HG02870 (cell line): ENCODE data around the gene NELL2.

Source experiments
- ATAC-seq: cut with Tn5 transposase; IDR thresholded peaks from one replicate; pipeline ENCODE4 v1.9.1; 2021; ENCODE audit warnings: mild to moderate bottlenecking, moderate library complexity; ENCODE audit not compliant: unreplicated experiment

NELL2 gene

DNA sequence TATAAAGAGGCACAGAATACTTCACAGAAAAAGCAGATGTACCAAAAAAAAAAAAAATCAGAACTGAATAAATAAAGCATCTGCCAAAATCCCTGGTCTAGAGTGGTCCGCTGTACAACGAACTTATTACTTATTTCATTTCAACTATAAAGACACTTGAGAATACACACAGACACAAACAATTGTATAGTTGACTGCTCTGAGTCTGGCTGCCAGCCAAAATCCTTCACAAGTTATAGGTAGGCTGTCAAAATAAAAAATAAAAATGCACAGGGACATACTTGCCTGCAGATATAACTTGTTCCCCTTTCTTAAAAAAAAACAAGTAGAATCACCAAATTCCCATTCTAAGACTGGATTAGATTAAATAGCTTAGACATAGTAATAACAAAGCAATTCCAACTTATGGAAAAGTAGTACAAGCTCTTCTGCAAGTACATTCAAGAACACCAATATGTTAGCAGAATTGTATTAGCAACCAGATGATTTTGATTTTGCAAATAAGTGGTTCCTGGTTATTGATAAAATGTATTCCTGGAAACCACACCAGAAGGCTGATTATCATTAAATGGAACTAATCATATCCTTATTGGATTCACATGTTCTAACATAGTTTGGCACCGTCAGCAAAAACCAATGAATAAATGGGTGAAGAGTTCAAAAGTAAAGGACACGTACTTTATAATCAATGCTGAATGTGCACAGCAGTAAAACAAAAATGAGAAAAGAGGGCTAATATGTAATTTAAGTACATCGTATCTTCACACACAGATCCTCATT, 248.5 kb downstream of the NELL2 start:
- ATAC-seq, result no peak

DNA sequence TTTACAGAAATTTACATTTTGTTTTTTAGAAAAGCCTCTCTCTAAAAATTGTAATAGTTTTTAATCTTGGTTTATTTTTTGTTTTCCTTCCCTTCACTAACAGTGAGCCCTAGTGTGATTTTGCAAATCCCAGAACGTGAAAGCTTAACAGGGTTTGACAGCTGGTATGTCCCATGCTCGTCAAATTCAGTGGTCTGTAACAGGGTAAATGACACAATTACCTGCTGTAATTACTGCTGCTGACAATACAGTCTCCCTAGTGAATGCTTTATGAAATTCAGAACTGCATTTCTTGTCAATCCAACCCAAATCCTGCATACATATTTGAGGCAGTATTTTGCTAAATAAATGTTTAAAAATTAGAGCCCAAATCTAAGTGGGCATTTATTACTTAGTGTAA, 249.2 kb downstream of the NELL2 start:
- no peak for ATAC-seq

DNA sequence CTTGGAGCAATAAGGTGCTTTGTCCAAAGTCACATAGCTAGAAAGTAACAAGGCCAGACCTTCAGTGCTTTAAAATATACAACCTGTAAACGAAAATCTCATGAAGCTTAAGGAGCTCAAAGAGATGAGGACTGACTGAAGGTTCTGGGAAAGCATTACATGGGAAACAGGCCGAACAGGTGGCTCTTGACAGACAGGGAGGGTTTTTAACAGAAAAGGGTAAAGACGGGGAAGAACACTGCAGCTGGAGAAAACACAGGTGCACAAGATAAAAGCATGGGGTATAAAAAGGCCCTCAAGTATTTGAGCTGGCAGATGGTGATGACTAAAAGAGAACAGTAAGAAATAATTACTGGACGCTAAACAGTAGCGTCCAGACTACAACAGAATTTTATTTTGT, 257.2 kb downstream of the NELL2 start:
- ATAC-seq, result no peak

DNA sequence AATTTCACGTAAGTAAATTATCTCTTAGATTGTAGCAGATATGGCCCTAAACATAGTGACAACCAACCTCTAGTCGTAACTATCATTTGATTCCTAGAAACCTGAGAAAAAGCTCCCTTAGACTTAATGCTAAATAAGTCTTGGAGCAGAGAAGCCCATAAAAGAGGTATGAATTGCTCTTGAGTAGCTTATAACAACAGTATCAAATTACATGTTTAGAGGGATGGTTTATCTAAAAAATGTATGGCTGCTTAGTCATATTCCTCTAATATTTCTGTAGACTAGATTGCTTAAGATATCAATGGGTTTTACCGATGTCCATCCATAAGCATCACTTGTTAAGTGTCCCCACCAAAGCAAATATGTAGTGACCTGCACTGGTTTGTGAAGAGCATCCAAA, 259.7 kb downstream of the NELL2 start:
- no peak for ATAC-seq

DNA sequence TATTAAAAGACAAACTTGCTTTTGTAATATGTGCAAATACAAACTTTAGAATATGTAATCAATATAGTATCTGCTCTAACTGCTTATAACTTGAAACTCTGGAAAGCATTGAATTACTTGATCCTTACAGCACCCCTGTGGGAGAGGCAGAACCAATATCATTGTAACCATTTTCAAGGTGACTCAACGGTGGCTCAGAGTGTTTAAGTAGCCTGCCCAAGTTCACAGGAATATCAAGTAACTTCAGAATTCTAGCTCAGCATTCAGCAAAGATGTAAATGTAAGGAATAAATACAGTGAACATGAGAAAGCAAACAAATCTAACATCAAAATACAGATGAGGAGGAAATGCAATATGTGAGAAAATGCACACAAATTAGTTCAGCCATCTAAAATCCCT, 264.6 kb downstream of the NELL2 start:
- ATAC-seq, result no peak

DNA sequence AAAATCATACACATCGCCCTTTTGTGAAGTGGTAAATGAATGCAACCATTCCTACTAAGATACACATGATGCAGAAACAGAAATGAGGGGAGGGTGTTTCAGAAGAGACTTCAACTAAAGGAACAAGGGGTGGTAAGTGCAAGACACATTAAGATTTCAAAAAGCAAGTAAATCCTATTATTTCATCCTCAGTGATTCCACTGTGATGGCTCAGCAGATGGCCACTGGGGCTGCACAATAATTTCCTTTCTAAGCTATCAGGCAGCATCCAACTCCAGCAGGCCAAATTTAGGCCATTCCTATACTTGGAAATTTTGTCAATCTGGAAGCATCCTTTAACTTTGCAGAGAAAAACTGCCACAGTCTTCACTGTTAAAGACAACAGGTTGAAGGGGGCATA, 272.4 kb downstream of the NELL2 start:
- ATAC-seq, result no peak

DNA sequence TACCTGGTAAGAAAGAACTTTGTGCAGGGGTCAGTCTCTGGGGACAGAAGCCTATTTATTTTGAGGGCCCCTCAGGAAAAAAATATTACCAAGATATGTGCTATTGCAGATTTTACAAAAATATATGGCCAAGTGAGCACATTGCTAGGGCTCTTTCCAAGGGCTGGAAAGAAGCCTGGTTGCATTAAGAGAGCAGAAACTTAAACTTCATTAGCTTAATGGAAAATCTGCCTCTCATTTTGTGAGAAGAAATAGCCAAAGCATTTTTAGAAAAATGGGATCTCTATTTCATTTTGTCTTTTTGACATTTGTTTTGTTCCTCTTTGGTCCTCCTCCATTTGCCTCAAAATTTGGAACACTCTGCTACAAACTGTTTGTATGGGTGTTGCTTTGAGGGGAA, 283.5 kb downstream of the NELL2 start:
- no peak for ATAC-seq

DNA sequence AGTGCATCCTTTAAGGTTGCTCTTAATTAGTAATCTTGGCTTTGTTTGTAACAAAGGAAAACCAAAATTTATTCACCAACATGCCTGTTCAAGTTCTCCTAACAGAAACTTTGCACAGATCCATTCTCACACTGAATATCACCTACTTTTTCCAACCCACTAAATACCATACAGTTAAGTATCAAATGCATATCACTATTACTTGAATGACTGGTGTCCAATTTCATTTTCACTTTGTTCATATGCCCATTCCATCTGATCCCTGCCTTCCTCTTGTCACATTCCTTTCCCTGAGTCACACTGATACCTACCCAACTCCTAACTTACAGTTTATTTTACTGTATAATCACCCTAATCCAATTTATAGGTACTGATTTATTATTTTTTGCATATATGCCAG, 286.4 kb downstream of the NELL2 start:
- ATAC-seq, result no peak

DNA sequence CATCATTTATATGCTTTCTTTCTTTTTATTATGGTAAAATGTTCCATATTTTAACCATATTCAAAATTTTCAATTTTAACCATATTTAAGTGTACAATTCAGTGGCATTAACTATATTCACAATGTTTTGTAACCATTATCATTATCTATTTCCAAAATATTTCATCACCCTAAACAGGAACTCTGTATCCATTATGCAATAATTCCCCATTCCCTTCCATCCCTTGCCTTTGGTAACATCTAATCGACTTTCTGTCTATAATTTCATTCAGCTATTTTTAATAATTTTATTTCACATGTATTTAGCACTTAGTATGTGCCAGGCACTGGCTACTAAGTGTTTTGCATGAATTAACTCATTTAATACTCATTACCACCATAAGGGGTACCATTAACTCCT, 287.5 kb downstream of the NELL2 start:
- ATAC-seq, result no peak

DNA sequence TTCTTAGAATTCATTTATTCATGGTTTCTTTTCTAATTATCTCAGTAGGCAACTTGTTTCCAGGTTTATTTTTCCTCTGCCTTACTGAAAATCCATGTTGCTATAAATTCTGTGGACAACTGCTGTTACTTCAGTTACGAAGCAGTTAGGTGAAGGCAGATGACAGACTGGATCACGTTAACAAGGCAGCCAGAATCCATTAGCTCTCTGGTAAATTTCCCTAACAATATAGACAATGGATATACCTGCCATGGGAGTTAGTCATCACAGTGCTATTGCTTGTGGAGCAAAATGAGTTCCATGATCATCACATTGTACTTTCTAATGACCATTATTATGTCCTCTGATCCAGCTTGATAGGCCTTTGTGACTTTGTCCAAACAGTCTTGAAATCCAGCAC, 291.5 kb downstream of the NELL2 start:
- ATAC-seq, result no peak

DNA sequence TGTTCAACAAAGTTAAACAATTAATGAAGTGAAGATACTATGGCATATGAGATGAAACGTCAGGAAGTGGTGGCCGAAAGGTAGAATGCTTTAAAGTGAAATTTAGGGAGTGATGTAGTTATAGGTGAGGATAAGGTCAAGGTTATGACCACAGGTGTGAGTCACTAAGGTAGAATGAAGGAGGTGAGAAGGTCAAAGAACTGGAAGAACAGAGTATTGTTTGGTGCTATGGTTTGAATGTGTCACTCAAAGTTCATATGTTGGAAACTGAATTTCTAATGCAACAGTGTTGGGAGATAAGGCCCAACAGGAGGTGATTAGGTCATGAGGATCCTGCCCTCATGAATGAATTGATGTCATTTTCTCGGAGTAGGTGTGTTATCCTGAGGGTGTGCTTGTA, 293.6 kb downstream of the NELL2 start:
- ATAC-seq, result no peak

DNA sequence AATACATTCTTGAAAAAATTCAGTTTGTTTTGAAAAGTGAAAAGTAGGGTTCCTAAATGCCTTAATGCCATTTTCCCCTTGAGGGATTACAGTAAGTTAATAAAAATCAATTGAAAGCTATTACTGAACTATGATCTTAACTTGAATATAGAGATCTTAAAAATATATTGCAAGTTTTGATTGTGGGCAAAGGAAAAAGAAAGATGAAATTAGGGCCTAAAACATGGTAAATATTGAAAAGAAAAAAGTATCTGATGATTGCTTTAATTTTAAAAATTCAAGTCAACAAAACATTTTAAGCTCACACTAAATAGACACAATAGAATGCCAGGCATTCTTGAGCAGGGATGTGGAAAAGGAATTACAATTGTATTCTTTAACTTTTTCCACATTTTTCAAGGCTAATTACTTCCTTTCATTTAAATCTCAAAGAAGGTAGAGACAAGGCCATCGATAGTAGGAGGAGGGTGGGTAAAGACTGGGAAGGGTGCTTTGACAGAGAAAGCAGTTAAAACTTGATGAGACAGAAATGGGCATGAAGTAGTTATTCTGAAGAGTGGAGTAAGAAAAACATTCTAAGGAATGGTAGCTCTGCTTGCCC, 294.4 kb downstream of the NELL2 start:
- no peak for ATAC-seq

DNA sequence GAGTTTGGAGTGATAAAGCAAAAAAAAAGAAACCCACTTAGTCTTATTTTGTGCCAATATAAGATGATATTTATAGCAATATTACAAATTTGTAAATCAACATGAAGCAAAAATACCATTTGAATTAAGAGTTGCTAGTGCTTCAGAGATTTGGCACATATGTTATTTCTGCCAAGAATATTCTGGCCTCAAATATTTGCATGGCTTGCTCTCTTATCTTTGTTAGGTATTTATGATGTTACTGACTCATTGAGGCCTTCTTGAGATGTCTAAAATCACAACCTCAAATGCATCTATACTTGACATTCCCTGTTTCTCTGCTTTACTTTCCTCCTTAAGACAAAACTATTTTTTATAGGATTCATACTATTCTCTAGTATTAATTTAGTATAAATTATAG, 301.5 kb downstream of the NELL2 start:
- no peak for ATAC-seq

DNA sequence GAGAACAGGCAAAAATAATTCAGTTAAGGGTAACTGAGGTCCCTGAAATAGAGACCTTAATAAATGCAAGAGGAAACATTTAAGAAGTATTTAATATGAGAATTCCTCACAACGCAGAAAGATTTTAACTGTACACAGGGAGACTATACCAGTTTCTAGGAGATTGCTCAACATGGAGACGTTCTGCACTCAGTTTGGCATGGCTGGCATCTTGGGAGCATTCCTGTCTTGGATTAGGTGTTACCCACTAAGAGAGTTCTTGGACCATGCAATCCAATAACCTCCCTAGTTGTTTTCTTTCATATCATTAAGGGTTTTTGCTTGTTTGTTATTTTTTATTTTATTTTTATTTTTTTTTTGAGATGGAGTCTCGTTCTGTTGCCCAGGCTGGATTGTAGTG, 302.4 kb downstream of the NELL2 start:
- no peak for ATAC-seq

DNA sequence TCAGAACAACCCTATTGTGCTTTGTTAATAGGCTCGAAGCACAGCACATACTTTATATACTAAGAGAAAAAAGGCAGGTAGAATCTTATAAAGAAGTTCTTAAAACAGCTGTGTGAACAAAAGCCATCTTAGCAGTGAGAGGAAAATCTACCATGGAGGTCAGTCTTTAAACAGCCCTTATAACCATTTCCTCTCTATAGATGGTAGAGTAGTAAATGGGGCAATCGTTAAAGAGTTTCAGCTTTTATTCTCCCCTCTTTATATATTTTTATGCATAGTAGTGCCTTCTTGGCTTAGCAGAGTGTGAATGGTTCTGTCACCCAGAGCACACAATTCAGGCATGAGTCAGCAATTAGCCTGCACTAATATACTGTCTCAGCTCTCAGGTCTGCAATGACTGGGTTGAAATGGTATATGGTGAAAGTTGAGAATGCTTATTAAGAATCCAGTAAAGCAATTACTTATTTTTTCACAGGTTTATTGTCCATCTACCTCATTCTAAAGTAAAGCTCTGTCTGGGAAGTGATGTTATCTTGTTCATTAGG, 305.0 kb downstream of the NELL2 start:
- ATAC-seq, result no peak

DNA sequence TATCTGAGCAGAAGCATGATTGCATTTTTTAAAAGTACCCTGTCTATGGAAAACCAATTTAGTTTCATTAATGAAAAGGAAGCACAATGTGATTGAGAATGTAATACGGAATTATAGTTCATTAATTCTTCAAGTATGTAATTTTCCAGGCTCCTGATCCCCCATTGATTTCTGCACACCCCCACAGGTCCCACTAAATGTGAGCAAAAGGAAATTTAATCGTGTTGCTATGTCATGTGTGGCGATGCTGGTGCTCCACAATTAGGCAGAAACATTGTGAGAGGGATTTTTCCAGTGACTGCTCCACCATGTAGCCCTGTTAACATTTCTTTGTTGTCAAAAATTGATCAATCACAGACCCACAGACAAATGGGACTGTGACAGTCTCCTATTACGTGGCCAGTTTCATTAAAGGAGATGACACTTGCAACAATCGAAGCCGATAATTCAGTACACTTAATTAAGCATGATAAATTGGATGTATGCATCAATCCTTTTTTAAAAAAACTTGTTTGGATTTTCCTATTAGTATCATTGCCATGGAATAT, 306.0 kb downstream of the NELL2 start:
- ATAC-seq, result no peak

DNA sequence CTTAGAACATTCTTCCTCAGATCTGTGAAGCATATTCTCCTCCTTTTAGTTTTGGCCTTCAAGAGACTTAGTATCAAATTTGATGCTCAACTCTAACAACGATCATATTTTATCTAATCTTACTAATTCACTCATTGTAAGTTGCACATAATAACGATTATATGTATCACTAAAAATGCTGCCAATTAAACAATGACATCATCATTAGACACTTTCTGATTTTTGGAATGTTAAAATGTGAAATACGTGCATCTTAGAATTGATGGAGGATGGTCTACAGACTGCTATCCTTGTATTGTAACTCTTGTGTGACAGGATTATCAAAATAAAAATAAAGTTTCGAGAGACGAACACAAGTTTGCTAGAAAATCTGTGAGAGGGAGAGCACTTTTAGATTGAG, 311.0 kb downstream of the NELL2 start:
- ATAC-seq, result no peak

DNA sequence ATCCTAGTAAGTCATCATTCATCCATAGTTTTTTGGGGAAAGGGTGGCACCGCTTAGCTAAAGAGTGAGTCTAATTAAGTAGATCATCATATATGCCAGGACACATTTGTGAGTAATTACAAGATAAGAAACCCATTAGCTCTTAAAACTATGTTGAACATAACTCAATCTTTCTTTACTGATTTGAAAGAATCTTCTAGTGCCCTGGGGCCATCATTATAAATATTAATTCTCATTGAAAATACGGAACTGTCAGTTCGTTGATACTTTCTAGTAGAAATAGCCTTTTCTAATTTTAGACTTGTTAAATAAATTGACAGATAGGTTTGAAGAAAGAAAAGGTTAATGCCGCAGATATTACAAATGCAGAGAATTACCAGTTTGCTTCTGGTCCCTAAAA, 312.6 kb downstream of the NELL2 start:
- ATAC-seq, result no peak

DNA sequence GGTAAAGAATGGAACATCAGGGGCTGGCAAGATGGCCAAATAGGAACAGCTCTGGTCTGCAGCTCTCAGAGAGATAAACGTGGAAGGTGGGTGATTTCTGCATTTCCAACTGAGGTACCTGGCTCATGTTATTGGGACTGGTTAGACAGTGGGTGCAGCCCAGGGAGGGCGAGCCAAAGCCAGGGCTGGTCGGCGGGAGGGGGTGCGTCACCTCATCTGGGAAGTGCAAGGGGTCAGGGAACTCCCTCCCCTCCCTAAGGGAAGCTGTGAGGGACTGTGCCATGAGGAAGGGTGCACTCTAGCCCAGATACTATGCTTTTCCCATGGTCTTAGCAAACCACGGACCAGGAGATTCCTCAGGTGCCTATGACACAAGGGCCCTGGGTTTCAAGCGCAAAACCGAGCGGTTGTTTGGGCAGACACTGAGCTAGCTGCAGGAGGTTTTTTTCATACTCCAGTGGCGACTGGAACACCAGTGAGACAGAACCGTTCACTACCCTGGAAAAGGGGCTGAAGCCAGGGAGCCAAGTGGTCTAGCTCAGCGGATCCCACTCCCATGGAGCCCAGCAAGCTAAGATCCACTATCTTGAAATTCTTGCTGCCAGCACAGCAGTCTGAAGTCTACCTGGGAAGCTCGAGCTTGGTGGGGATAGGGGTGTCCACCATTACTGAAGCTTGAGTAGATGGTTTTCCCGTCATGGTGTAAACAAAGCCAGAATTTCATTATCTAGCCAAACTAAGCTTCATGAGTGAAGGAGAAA, 317.6 kb downstream of the NELL2 start:
- no peak for ATAC-seq

DNA sequence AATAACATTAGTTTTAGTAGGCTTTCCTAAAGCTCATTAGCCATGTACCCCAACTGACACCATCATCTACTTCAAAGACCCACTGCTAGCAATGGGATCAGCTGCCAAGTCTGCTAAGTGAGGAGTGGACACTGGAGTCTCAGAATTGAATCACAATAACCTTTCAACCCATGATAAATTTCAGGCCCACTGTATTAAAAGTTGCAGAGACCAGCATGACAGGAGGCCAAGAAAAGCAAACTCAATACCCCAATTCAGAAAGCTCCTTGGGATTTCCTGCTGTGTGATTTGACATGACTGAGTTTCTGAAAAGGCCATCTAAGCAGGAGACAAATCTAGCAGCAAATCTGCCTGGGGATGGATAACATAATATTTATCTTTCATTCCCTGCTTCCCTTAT, 320.7 kb downstream of the NELL2 start:
- no peak for ATAC-seq

DNA sequence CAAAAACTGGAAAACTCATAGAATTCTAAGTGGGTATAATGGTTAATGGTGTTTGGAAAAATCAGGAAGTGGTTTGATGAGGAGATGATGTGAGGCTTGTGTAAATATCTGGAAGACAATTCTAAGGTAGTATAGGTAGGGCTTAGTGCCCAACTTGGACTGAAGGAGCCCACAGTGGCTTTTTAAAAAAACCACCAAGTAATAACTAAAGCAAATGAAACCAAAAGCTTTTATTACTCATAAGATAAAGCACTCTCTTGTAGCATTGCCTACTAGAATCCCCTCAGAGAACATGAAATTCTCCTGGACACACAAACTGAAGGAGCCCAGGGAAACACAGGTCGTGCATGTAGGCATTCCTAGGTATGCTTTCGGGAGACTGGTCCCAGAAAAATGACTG, 324.5 kb downstream of the NELL2 start:
- ATAC-seq, result no peak

DNA sequence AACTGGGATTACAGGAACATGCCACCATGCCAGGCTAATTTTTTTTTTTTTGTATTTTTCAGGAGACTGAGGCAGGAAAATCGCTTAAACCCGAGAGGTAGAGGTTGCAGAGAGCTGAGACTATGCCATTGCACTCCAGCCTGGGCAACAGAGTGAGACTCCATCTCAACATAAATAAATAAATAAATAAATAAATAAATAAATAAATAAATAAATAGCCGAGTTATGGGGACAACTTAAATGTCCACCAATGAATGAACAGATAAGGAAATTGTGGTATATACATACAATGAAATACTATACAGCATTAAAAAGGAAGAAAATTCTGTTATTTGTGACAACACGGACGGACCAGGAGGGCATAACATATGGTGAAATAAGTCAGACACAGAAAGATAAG, 325.7 kb downstream of the NELL2 start:
- ATAC-seq, result no peak
